NCI-H82 (cell line): Measurements from ENCODE around the gene NMUR1.
"Not testable (repeated sequence)": the region's sequence is repeated elsewhere in the genome, so short reads cannot be mapped to it uniquely, and the experiment has no call there.

Experiments
- DNase-seq: peaks from one replicate; lab custom pipeline; 2025; lab: John Stamatoyannopoulos, UW

The NMUR1 gene, protein sequence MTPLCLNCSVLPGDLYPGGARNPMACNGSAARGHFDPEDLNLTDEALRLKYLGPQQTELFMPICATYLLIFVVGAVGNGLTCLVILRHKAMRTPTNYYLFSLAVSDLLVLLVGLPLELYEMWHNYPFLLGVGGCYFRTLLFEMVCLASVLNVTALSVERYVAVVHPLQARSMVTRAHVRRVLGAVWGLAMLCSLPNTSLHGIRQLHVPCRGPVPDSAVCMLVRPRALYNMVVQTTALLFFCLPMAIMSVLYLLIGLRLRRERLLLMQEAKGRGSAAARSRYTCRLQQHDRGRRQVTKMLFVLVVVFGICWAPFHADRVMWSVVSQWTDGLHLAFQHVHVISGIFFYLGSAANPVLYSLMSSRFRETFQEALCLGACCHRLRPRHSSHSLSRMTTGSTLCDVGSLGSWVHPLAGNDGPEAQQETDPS

DNA sequence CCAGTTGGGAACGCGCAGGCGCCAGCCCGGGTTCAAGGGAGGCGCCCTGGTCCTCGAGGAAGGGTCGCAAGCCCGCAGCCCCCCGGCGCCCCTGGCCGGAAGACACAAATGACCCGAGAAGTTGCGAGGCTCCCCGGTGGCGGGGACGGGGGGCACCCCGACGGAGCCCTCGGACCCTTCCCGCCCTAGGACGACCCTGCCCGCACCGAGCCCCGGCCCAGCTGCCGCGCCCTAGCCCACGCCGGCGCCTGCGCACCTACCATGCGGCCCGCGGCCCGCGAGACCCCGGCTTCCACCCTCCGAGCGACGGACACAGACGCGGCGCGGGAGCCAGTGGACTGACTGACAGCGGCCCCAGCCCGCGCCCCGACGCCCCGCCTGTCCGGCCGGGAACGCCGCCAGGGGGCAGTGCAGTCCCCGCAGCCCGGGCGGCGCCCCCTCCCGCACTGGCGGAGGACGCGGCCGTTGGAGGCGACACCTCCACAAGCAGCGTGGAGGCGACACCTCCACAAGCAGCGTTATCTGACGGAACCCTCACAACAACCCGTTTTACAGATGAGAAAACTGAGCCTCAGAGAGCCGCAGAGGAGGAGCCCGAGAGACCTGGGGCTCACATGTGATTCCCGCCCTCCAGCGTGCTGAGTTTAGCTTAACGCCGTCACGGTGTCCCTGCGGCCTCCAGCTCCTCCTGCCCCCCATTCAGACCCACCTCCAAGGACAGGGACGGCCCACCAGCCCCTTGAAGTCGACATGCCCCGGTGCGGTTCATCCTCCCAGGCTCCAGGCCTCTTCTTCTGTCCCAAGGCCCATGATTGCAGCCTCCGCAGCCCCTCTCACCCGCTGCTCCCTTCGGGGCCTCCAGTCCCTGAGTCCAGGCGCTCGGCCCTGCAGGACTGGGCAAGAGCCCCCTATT, at the start of gene NMUR1:
Gene NMUR1 (minus strand): TSS at position 347 of the 913 bp plus-strand sequence. CDS start 84 bp downstream, at position 263.
- peak; percentile 77 for DNase-seq

DNA sequence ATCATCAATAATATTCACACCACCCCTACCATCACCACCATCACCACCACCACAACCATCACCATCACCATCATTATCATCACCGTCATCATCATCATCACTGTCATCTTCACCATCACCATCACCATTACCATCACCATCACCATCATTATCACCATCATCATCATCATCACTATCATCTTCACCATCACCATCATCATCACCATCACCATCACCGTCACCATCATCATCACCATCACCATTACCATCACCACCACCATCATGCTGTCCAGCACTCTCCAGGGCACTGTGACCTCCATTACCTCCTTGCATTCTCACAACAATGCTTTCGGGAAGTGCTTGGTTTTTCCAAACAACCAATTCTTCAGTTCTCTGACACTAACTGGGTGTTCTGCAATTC, 49.3 kb upstream of the NMUR1 start:
- DNase-seq = no peak

DNA sequence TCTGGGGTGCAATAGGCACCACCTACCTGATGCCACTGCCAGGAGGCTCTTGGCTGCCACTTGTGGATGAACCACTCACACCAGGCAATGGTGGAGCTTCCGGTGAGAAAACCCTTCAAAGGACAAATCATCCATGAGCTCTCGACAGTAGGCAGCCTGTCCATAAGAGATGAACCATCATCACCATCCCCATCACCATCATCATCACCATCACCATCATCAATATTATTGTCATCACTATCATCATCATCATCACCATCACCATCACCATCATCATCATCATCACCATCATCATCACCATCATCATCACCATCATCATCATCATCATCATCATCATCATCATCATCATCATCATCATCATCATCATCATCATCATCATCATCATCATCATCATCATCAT, 48.4 kb upstream of the NMUR1 start:
- DNase-seq = not testable (repeated sequence)

DNA sequence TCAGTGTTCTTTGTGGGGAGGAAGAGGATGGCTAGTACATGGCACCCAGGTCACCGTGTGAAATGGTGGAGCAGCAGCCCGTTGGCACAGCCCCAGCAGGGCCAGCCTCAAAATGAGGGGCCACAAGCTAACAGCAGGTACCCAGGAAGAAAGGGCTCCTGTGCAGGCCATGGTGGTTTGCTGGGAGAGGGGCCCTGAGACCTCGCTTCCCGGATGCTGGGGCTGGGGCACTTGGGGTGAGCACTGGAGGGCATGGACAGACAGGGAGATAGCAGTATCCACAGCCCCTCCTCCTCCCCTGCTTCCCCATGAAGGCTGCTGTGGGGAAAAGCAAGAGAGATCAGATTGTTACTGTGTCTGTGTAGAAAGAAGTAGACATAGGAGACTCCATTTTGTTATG, 46.2 kb upstream of the NMUR1 start:
- DNase-seq = peak; percentile 36

DNA sequence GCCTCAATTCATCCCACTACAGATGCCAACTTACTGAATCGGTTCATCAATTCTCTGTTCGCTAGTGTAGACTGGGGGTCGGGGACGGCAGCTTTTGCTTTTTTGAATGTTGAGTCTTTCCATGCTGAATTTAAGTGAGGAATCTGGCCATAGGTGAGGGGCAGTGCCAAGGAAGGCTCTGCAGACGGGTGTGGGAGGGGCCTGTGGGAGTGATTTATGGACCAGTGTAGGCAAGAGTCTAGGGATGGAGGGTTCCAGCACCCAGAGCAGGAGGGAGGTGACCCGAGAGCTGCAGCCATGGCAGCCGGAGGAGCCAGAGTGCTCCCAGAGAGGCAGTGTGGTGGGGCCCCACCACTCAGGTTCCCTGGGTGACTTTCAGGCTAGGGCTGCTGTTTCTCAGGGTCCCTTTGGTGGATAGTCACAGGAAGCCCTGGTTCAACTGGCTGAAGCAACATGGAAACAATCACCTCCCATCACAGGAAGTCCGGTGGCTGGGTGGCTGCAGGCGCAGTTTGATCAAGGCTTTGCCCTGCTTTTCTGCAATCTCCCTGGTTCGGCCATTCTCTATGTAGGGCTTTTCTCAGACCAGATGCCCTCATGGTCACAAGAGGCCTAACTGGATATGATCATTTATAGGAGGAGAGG, 45.5 kb upstream of the NMUR1 start:
- DNase-seq = no peak

DNA sequence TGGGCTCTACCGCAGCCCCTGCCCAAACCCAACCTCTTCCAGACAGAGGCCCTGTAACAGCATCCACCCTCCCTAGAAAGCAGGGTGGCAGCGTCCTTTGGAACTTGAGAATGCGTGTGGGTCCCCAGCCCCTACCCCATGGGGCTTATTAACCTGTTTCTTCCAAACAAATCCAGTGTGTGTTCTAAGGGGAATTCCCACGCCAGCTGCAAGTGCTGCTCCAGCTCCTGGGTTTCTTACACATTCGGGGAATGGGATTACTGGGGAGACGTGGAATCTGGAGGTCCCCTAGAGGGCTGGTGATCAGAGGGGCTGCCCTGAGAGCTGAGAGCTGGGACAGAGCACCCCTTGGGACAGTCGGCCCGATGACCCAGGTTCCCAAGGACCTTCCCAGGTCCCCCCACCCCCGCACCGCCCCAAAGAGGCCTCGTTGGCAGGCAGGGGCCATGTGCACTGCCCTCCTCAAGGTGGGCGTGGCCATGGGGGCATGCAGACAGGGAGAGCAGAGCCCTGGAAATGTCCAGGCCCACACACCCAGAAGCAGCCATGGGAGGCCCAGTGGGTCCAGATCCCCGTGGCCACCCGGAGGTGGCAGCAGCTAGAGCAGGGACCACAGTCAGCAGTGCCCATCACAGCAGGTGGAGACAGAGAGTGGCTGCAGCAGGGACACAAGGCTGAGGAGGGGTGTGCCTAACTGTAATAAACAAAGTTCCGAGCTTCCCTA, 43.6 kb upstream of the NMUR1 start:
- peak; percentile 66 for DNase-seq

DNA sequence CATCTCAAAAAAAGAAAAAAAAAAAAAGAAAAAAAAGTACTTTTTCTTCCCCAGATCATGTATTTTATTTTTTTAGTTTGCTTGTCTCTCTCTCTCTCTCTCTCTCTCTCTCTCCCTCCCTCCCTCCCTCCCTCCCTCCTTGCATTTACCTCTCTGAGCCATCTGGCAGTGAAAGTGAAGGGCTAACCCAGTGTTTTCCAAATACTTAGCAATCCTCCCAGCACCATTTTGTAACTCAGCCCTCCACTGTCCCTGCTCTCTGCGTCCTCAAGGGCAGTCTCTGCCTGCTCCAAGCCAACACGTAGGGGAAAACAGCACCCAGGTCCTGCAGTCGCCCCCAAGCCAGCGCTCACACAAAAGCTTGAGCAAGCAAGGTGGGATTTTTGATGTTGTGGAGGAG, 42.9 kb upstream of the NMUR1 start:
- peak; percentile 81 for DNase-seq

DNA sequence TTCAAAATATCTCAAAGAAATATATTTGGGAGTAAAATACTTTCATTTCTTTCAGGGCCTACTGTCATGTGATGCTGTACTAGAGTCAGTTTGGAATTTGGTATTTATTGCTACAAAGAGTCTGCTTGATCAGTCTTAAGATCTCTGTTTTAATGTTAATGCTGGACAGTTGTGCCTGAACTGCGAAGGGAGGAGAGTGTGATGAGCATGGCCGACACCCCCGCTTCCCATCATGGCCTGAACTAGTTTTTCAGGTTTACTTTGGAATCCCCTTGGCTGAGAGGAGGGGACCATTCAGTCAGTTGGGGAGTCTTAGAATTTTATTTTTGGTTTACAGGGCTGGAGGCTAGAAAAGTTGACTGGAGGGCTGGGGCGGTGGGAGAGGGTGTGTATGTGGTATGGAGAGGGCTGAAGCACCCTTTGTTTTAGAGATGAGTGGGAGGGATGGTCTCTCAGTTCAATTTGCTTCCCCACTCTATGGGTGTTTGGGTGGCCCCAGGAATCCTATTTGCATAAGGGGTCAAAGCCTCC, 41.5 kb upstream of the NMUR1 start:
- no peak for DNase-seq

DNA sequence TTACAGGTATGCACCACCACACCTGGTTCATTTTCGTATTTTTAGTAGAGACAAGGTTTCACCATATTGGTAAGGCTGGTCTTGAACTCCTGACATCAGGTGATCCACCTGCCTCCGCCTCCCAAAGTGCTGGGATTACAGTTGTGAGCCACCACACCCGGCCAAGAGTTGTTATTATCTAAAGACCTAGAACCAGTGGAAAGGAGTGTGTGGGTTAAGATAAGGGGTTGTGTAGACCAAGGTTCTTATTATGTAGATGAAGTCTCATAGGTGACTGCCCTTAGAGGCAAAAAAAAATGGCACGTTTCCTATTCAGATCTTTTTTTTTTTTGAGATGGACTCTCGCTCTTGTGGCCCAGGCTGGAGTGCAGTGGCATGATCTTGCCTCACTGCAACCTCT, 40.7 kb upstream of the NMUR1 start:
- not testable (repeated sequence) for DNase-seq

DNA sequence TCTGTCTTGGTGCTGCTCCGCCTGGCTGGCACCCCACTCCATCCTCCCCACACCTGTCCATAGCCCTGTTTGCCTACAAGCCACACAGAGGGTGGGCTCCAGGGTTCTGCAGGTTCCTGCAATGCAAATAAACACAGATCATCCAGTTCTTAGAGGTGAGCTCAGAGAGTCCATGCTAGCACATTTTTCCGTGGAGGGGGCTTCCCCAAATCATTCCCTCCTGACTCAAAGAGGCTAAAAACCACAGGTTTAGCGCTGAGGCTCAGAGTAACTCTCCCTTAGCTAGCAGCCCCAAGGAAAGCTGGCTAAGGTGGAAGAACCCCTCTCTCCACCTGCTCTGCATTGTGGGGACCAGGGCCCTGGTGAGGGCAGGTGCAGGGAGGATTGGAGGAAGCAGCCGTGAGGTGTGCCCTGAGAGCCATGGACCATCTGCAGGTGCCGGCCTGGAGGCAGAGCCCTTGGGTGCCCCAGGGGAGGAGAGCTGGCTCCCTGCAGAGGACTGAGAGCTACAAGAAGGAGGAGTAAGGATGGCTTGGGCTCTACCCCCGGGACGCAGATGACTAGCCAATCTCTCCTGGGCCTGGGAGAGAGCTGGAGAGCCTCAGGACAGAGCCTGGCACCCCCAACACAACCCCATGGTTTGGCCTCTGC, 38.7 kb upstream of the NMUR1 start:
- DNase-seq = no peak

DNA sequence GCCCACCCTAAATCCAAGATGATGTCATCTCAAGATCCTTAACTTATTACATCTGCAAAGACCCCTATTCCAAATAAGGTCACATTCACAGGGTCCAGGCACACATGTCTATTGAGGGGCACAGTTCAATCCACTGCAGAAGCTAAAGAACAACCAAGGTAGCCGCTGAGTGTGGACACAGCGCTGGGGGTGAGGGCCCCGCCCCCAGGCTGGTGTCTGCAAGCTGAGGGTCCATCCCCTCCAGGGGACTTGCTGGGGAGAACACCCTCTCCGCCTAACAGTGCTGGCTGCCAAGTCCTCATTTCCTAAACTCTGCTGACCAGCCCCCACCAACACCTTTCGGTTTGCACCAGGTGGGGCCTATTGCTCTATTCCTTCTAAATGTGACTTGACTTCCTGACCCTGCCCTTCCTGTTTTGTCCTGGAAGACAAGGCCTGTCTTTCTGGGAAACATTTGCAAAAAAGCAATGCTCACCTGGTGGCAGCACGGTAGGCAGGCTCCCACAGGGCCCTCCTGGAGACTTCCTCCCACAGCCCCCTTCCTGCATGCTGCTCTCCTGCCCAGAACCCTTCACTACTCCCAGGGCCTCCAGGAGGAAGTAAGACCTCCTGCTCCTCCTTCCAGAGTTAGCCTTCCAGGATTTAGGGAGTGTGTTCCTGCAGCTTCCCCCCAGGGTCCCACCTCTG, 38.0 kb upstream of the NMUR1 start:
- DNase-seq = no peak

DNA sequence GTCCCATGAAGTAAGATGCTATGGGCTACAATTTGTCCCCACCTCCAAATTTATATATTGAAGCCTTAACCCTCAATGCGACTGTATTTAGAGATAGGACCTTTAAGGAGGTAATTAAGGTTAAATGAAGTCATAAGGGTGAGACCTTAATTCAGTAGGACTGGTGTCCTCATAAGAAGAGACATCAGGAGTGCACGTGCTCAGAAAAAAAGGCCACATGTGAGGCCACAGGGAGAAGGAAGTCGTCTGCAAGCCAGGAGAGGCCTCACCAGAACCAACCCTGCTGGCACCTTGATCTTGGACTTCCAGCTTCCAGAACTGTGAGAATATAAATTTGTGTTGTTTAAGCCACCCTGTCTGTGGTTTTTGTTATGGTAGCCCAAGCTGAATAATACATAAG, 36.9 kb upstream of the NMUR1 start:
- no peak for DNase-seq

DNA sequence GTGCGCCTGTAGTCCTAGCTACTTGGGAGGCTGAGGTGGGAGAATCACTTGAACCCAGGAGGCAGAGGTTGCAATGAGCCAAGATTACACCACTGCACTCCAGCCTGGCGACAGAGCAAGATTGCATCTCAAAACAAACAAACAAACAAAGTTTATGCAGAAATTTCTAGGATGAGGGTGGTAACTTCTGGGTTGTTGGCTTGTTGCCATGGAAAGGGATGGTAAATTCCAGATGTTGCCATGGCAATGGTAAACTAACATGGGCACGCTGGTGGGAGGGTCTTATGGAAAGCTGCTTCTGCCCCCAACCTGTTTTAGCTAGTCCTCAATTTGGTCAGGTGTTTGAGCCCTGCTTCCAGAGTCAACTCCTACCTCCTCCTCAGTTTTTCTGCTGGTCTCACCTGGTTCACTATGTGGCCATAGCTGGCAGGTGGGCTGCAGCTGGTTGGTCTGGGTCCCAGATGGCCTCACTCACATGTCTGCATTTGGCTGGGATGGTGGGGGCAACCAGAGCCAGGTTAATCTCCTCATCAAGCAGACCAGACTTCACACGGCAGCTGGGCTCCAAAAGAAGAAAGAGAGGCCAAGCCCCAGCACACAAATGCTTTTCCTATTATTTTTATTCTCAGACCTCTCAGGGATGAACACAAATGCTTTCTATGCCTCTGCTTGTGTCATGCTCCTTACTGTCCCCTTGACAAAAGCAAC, 35.8 kb upstream of the NMUR1 start:
- DNase-seq = peak; percentile 62

DNA sequence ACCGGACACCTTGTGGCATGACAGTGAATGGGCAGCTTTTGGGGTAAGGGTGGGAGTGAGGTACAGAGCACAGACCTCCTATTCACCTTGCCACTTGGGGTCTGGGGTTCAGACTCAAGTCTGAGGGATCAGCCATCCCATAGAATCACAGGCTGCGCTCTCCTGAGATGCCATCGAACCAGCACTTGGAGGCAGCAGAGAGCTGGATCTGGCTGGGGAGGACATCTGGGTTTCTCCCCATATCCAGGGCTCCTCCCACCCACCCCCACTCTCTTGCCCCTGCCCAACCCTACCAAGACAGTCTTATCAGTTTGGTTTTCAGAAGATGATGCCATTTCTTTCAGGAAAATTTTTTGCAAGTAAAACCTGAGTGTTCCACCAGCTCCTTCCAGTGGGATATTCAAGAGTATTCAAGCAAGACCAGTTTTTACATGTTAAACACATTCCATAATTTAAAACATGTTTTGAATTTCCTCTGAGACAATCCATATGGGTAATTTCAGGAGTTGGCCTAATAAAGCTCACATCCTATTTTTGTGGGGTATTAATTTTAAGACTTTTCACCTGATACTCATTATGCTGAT, 33.2 kb upstream of the NMUR1 start:
- peak; percentile 93 for DNase-seq

DNA sequence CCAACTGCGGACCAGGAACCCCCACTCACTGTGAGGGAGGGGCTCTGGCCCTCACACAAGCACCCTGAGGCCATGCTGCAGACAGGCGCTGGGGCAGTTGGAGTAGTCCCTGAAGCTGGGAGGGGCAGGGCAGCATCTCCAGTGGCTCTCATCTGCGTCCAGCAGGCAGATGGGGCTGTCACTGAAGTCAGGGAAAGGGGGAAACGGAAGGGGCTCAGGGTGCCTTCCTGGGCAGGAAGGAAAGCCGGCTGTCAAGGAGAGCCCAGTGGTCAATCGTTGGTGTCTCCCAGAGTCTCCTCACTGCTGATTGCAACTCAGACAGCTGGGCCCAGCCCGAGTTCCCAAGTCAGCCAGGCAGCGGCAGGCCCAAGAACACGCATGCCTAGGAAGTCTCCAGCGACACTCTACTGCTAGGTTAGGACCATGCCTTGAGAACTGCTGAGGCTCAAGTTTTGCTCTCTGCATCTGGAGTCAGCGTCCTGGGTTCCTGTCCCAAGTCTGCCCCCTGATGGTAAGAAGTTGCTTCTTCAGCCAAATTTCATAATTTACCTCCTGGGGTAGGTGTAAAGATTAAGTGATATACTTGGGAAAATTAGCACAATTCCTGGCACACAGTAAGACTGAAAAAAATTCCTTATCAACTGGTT, 27.4 kb upstream of the NMUR1 start:
- DNase-seq = peak; percentile 92

DNA sequence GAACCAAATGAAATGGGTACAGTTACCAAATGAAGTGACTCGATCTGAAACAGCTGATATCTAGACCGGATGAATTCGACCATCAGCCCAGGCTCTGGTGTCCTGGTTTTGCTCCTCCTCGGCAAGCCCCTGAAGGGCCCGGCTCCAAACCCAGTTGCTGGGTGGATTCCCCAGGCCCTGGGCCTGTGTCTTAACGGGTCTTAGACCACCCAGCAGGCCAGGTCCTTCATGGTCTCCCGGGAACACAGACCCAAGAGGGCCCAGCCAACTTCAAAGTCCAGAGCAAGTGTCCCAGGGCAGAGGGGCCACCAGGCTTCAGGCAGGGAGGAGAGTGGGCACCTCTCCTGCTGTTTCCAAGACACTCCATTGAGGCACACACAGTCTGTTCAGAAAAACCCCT, 26.7 kb upstream of the NMUR1 start:
- no peak for DNase-seq

DNA sequence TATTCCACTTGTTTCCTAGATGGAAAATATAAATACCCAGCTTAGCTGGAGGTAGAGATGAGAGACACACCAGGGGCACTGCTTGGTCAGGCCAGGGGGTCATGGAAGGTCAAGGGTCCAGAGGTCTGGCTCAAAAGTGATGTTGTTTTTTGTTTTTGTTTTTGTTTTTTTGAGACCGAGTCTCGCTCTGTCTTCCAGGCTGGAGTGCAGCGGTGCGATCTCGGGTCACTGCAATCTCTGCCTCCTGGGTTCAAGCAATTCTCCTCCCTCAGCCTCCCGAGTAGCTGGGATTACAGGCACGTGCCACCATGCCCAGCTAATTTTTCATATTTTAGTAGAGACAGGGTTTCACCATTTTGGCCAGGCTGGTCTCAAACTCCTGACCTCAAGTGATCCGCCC, 26.3 kb upstream of the NMUR1 start:
- DNase-seq = not testable (repeated sequence)

DNA sequence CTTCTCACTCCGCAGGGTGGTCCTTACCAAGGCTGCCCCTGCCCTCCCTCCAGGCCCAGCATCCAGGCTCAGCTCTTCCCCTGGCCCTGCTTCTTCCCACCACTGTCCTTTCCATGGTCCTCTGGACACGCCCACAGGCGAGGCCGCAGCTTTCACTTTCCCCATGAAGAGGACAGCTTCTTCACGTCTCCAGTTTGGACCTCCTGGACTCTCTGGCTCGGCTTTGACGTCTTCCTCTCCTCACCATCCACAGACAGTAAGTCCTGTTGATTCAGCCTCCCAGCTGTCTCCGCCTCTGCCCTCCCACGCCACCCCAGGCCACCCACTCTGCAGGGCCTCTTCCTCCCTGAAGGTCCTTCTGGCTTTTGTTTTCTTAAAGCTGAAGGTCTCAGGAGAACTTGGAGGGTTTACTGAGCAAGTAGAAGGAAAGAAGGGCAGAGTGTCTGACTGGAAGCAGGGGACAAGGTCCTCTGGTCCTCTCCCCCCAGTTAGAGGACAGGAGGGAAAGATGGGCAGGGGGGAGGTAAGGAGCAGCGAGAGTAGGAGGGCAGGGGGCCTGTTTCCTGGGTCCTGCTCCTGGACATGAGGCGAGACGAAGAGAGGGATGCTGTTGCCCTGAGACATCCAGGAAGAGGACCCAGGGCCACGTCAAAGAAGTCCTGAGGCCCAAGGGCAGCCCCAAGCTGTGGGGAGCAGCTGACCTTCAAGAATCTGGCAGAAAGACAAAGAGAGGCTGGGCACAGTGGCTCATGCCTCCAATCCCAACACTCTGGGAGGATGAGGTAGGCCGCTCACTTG, 24.7 kb upstream of the NMUR1 start:
- no peak for DNase-seq
